Lung (tissue), 16 donors: ENCODE data around the gene GLUD2. TPM values are rescaled to one million over a fixed set of nuclear protein-coding genes. Genes with fewer than 3 reads are reported as not detected.
"Not testable (repeated sequence)": the region's sequence is repeated elsewhere in the genome, so short reads cannot be mapped to it uniquely, and the experiment has no call there.

Experiments used
- ATAC-seq: fragments of 200-7000 bp; cut with Tn5 transposase; one replicate; pipeline ENCODE4 v1.9.1; 2020; ENCODE audit warnings: moderate number of reproducible peaks; ENCODE audit not compliant: insufficient read depth, low FRiP score
- DNase-seq, 3 donors: peaks; one replicate each; pipeline ENCODE4 v3.0.0-alpha.2; 2013 to 2017
- H3K27ac ChIP-seq, 2 donors: one replicate each; pipeline ENCODE4 v1.5.1; 2013; ENCODE audit warnings: mild to moderate bottlenecking in 2 of 2, moderate library complexity in 2 of 2, control low read depth in 1 of 2, inconsistent platforms in 1 of 2, low read depth in 1 of 2, low read length in 1 of 2
- H3K27me3 ChIP-seq, 3 donors: one replicate each; pipeline ENCODE4 v1.5.1; 2013; ENCODE audit warnings: low read length in 2 of 3; ENCODE audit not compliant: control insufficient read depth in 3 of 3, insufficient read depth in 3 of 3
- H3K36me3 ChIP-seq, 4 donors: one replicate each; pipeline ENCODE4 v1.5.1; 2013; ENCODE audit warnings: low read length in 4 of 4, mild to moderate bottlenecking in 1 of 4, moderate library complexity in 1 of 4; ENCODE audit not compliant: control insufficient read depth in 4 of 4, insufficient read depth in 4 of 4
- H3K4me1 ChIP-seq, 5 donors: one replicate each; pipeline ENCODE4 v1.5.1; 2013; ENCODE audit warnings: low read length in 5 of 5, mild to moderate bottlenecking in 2 of 5, moderate library complexity in 1 of 5; ENCODE audit not compliant: control insufficient read depth in 5 of 5, insufficient read depth in 5 of 5
- H3K4me3 ChIP-seq: one replicate; pipeline ENCODE4 v1.5.1; 2013; ENCODE audit warnings: mild to moderate bottlenecking, control low read depth, moderate library complexity
- H3K9ac ChIP-seq, 2 donors: one replicate each; pipeline ENCODE4 v1.5.1; 2013; ENCODE audit warnings: low read length in 2 of 2, control low read depth in 1 of 2; ENCODE audit not compliant: insufficient read depth in 1 of 2
- H3K9me3 ChIP-seq, 4 donors: one replicate each; pipeline ENCODE4 v1.5.1; 2013; ENCODE audit warnings: low read length in 3 of 4, mild to moderate bottlenecking in 1 of 4, moderate library complexity in 1 of 4; ENCODE audit not compliant: control insufficient read depth in 4 of 4, insufficient read depth in 3 of 4
- WGBS, 2 donors: extraction: QIAGEN DNeasy Blood & Tissue Kit; methylation state at CpG; one replicate each; pipeline ENCODE4 v1.1.7; 2013; 5-methylcytosine and 5-hydroxymethylcytosine counted together
- long read RNA-seq, 5 donors: transcript quantifications; one replicate each; lab custom pipeline, GENCODE V29; 2026
- polyA plus RNA-seq, 2 donors: library from polyadenylated mRNA; stranded (reverse); fragments of 200-250 nt; gene quantifications; one replicate each; pipeline ENCODE4 v1.2.1, GENCODE V29; 2013
- total RNA-seq, 2 donors: library from RNA; depleted of rRNA in 1 of 2; stranded (reverse); fragments of >200 nt in 1 of 2; gene quantifications; one replicate each; pipeline ENCODE4 v1.2.1, GENCODE V29; 2014 to 2021
- TF ChIP-seq, protein P1 (sequence below): IDR thresholded peaks from 2 replicates; pipeline ENCODE4 v1.5.1; 2012; ENCODE audit warnings: mild to moderate bottlenecking; ENCODE audit errors: control extremely low read depth, extremely low read depth
- donor health status: control.
- donor health status: control.
- donor health status: Bipolar disorder and iron deficiency.
- donor health status: healthy.
- donor health status: DM: yes; HTN: yes; CAD: no.

The GLUD2 gene
- total RNA-seq (1 to 10 TPM; 2.5 to 2.6 TPM), polyA plus RNA-seq (under 1 TPM; 0.35 to 0.61 TPM)
- long read RNA-seq, donor 1, partial matches to known transcripts, result 0 of 2 reads
- long read RNA-seq, donor 1, other reads (novel, unspliced or antisense), result 0 of 2 reads
- long read RNA-seq, donor 2, result 0 reads
- long read RNA-seq, donor 3, result 0 reads
- long read RNA-seq, donor 4, partial matches to known transcripts, result 0 of 1 reads
- long read RNA-seq, donor 4, other reads (novel, unspliced or antisense), result 0 of 1 reads
- long read RNA-seq, donor 5, partial matches to known transcripts, result 0 of 2 reads
- long read RNA-seq, donor 5, other reads (novel, unspliced or antisense), result 0 of 2 reads

- H3K4me1 ChIP-seq, H3K27ac ChIP-seq, H3K36me3 ChIP-seq, H3K27me3 ChIP-seq, H3K9ac ChIP-seq: not testable (repeated sequence)
- WGBS, 2 donors, result 33 to 46% methylated on average over 12 to 81 of the region's 82 CpGs
- peak within 1 kb of the TSS; percentile 52 for H3K4me3 ChIP-seq
- DNase-seq (peak; percentile 4 to 31 (median 26)), ATAC-seq (peak; percentile 75)
- peaks cover 0 to 10% (median 0%) of the 10 kb centered on the region in 4 donors for H3K9me3 ChIP-seq
These were observed at the start of gene GLUD2 for GRCh38 chrX:121047441-121048419. Gene GLUD2, plus strand, starts transcription at chrX:121047610. Its CDS starts 75 bp downstream, at chrX:121047685.

DNA sequence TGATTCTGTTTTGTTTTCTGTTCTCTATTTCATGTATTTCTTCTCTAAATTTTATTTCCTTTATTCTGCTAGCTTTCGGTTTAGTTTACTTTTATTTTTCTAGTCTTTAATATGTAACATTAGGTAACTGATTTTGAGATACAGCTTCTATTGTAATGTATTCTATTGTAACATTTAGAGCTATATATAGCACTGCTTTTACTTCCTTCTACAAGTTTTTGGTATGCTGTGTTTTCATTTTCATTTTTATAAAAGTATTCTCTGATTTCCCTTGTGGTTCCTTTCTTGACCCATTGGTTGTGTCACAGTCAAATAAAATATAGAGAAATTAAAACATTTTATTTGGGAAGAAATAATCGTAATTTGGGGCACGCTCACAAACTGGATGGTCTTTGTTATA lies 48.0 kb upstream of the GLUD2 start:
- no peaks in the 10 kb centered on the region for H3K4me1 ChIP-seq
- no peak for DNase-seq
- H3K9ac ChIP-seq, result no peak overlapping the region
- no peaks in the 10 kb centered on the region for H3K9me3 ChIP-seq
- TF ChIP-seq, protein P1, sequence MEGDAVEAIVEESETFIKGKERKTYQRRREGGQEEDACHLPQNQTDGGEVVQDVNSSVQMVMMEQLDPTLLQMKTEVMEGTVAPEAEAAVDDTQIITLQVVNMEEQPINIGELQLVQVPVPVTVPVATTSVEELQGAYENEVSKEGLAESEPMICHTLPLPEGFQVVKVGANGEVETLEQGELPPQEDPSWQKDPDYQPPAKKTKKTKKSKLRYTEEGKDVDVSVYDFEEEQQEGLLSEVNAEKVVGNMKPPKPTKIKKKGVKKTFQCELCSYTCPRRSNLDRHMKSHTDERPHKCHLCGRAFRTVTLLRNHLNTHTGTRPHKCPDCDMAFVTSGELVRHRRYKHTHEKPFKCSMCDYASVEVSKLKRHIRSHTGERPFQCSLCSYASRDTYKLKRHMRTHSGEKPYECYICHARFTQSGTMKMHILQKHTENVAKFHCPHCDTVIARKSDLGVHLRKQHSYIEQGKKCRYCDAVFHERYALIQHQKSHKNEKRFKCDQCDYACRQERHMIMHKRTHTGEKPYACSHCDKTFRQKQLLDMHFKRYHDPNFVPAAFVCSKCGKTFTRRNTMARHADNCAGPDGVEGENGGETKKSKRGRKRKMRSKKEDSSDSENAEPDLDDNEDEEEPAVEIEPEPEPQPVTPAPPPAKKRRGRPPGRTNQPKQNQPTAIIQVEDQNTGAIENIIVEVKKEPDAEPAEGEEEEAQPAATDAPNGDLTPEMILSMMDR, result no peak
- no peak for ATAC-seq
- WGBS, 2 donors, result 75 to 81% methylated on average over 3 of the region's 3 CpGs
- no peaks in the 10 kb centered on the region for H3K36me3 ChIP-seq
- no peak overlapping the region for H3K27ac ChIP-seq
- no peak overlapping the region for H3K4me3 ChIP-seq
- H3K27me3 ChIP-seq, result peaks cover 0 to 3% (median 0%) of the 10 kb centered on the region in 3 donors

DNA sequence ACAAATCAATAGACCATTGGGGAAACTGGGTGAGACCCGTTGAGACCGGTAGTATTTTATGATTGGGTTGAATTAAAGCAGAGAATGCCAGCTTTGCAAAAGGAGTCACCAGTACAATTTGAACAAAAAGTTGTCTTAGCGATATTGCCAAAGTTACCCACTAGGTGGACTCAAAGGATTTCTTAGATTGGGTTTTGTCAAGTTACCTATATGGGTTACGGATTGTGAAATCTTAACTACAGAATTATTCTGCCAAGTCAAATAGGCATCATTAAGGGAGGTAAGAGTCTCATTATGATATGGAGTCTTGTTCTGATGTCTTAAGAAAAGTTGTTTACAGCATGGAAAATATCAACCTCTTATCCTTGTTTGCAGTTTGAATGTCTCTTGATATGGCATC lies 46.8 kb upstream of the GLUD2 start:
- peak in 2 of 3 donors; percentile 5 to 35 for DNase-seq
- TF ChIP-seq, protein P1, result no peak
- H3K27me3 ChIP-seq, result peaks cover 0 to 3% (median 0%) of the 10 kb centered on the region in 3 donors
- no peaks in the 10 kb centered on the region for H3K9me3 ChIP-seq
- no peak overlapping the region for H3K9ac ChIP-seq
- no peaks in the 10 kb centered on the region for H3K4me1 ChIP-seq
- 52 to 61% methylated on average over 4 of the region's 4 CpGs for WGBS, 2 donors
- H3K27ac ChIP-seq, result no peak overlapping the region
- no peaks in the 10 kb centered on the region for H3K36me3 ChIP-seq
- no peak overlapping the region for H3K4me3 ChIP-seq
- no peak for ATAC-seq

DNA sequence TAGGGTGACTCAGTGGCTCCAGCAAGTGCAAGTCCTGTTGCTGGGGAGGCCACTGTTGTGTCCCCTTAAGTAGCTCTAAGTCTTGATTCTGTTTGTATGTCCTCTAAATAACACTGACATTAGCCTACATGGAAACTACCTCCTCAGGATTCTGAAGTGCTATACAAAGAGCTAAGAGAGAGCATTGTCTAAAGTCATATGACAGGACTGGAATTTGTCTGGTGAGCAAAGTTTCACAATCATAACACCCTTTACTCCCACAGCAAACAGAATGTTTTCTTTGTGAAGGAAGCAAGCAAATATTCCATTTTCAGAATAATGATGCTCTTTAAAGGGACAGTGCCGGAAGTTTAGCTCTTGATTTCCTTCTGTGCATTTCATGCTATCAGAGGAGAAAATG lies 38.5 kb upstream of the GLUD2 start:
- DNase-seq (peak in 1 of 3 donors; percentile 7), ATAC-seq (no peak)
- Histone ChIP-seq H3K4me1 (no peaks in the 10 kb centered on the region), H3K9ac (no peak overlapping the region), H3K36me3 (no peaks in the 10 kb centered on the region), H3K4me3 (no peak overlapping the region), H3K9me3 (no peaks in the 10 kb centered on the region), H3K27me3 (no peaks in the 10 kb centered on the region), H3K27ac (no peak overlapping the region)
- TF ChIP-seq, protein P1, result no peak
- 74 to 100% methylated on average over 1 of the region's 1 CpG for WGBS, 2 donors
